GM18517 (cell line): ENCODE data around the gene RPS10.
"Not testable (repeated sequence)": the region's sequence is repeated elsewhere in the genome, so short reads cannot be mapped to it uniquely, and the experiment has no call there.

Experiments
- ATAC-seq: cut with Tn5 transposase; IDR thresholded peaks from one replicate; pipeline ENCODE4 v1.9.1; 2021; ENCODE audit warnings: mild to moderate bottlenecking, moderate library complexity; ENCODE audit not compliant: unreplicated experiment

Gene RPS10

DNA sequence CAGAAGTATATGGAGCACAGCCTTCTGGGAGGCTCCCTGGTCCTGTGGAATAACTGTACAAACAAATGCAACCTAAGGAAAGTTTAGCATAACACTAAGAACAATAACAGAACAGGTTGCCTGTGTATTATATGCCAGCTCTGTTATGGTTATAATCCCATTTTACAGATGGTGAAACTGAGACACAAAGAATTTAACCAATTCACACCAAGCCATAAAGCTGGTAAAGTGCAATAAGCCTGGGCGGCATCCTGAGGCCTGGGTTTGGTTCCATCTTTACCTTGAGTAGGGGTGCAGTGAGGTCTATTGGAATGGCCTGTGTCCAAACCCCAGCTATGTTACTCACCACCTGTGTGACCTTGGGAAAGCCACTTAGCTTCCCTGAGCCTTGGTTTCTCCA is 25.3 kb upstream of the RPS10 start:
- ATAC-seq = no peak

- ATAC-seq = no peak
These were observed 22.0 kb upstream of the RPS10 start for GRCh38 chr6:34447910-34448309.

DNA sequence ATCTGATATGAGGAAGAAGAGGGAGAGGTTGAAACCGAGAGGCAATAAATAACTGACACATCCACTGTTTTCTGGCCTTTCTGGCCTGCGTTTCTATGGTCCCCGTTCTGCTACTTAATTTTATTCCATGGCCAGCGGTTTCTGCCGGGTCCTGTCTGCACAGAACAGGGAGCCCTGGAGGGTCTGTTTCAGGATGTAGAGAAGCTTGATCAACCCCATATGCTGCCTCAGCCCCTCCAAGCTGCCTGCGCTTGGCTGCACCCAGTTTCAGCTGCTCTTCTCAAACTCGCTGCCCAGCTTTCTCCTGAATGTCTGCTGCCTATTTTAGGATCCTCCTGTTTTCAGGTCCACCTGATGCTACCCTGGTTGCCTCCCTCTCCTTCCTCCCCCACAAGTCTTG is 21.5 kb upstream of the RPS10 start:
- no peak for ATAC-seq

GRCh38 chr6:34445313-34445860 is 19.5 kb upstream of the RPS10 start:
- ATAC-seq = no peak

- ATAC-seq = no peak
These were observed 15.7 kb upstream of the RPS10 start for GRCh38 chr6:34441526-34441925.

- no peak for ATAC-seq
These were observed 13.6 kb upstream of the RPS10 start for GRCh38 chr6:34439442-34439841.

DNA sequence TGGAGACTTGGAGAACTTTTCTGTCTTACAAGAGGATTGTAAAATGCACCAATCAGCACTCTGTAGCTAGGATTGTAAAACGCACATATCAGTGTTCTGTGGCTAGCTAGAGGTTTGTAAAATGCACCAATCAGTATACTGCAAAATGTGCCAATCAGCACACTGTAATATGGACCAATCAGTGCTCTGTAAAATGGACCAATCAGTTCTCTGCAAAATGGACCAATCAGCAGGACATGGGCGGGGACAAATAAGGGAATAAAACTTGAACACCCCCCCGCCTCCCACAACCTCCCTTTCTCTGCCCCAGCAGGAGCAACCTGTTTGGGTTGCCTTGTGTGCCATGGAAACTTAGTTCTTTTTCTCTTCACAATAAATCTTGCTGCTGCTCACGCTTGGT is 12.8 kb upstream of the RPS10 start:
- ATAC-seq = no peak

- ATAC-seq = no peak
These were observed 11.7 kb upstream of the RPS10 start for GRCh38 chr6:34437644-34437970.

GRCh38 chr6:34436803-34437643 is 11.2 kb upstream of the RPS10 start:
- ATAC-seq = no peak

- no peak for ATAC-seq
These were observed 10.0 kb upstream of the RPS10 start for GRCh38 chr6:34435916-34436315.

GRCh38 chr6:34425132-34425497 is 754 bp downstream of the RPS10 start:
- no peak for ATAC-seq

DNA sequence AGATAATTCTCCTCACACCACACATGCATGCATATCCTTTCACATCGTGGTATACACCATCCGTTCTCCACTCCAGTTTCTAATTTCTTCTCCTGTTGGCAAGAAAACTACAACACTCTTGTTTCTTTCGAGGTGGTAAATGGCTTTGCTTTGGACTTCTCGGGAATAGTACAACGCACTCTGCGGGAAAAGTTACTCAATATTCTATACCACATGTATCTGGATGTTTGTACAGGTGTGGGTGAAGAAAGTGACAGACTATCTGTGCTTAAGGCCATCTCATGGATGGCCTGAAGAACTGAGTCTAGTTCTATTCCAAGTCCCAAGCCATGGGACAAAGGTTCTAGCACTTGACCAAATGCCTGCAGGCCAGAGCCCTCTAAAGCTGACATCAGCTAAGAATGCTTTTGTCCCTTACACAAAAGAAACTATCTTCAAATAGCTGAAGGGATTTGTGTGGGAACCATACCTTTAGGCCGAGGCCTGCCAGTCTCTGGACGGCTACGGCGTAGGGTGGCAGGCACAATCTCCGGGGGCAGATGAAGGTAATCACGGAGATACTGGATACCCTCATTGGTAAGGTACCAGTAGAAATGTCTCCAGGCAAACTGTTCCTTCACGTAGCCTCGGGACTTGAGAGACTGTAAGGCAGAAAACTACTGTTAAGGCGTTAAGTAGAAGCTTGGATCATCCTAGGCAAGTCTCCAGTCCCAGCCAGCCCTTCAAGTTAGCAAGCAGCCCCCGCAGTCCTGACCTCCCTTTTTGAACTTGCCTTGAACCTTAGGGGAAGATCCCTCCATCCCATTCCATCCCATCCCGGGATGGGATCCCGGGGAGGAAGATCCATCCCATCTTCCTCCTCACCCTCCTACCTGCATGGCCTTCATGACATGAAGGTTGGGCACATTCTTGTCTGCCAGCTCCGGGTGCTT is 1.4 kb downstream of the RPS10 start:
- ATAC-seq = no peak

GRCh38 chr6:34423254-34423653 is 2.6 kb downstream of the RPS10 start:
- ATAC-seq = no peak

- no peak for ATAC-seq
These were observed 7.5 kb downstream of the RPS10 start for GRCh38 chr6:34418367-34418766.

- ATAC-seq = no peak
These were observed 8.9 kb downstream of the RPS10 start for GRCh38 chr6:34416877-34417371.

- ATAC-seq = no peak
These were observed 10.6 kb downstream of the RPS10 start for GRCh38 chr6:34414999-34415858.

GRCh38 chr6:34412643-34413214 is 13.1 kb downstream of the RPS10 start:
- no peak for ATAC-seq

DNA sequence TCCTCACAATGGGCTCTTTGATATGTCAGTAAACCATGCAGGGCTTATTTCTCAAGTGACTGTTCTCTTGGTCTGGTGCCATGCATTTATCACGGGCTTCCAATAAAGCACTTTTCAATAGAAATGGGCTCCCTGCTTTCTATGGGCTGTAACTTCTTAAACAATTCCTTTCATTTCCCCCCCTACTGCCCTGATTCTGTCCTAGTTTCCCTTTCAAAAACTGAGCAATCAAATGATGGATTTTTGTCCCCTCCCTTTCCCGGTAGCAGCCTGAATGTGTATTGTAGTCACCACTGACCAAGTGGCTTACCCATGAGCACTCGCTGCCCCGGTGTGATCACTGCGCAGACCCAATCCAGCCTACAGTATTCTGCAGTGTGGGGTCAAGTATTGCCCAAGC is 13.9 kb downstream of the RPS10 start:
- ATAC-seq = no peak

- ATAC-seq = not testable (repeated sequence)
These were observed 18.0 kb downstream of the RPS10 start for GRCh38 chr6:34407915-34408314.

- no peak for ATAC-seq
These were observed 29.4 kb downstream of the RPS10 start for GRCh38 chr6:34396518-34396917.
